ENCODE results near the gene DNAL1.

DNAL1 gene

GRCh38 chr14:73678698-73679097 is 33.9 kb downstream of the DNAL1 start:
- DNase-seq (ENCODE audit: extremely low read depth, low read depth) = no peak
- TF ChIP-seq CTCF (IDR thresholded peaks at IDR 0.05; ENCODE audit: low read depth, low read length, missing control alignments) = no peak
- H3K4me3 ChIP-seq (replicated peaks; ENCODE audit: low read depth, low read length) = no peak overlapping the region

GRCh38 chr14:73680821-73681220 is 36.0 kb downstream of the DNAL1 start:
- no peak for DNase-seq (ENCODE audit: extremely low read depth, low read depth)
- TF ChIP-seq CTCF (IDR thresholded peaks at IDR 0.05; ENCODE audit: low read depth, low read length, missing control alignments) = no peak
- H3K4me3 ChIP-seq (replicated peaks; ENCODE audit: low read depth, low read length) = no peak overlapping the region

GRCh38 chr14:73684627-73685026 is 39.8 kb downstream of the DNAL1 start:
- no peak for TF ChIP-seq CTCF (IDR thresholded peaks at IDR 0.05; ENCODE audit: low read depth, low read length, missing control alignments)
- no peak for DNase-seq (ENCODE audit: extremely low read depth, low read depth)
- no peak overlapping the region for H3K4me3 ChIP-seq (replicated peaks; ENCODE audit: low read depth, low read length)

GRCh38 chr14:73685328-73685727 is 40.5 kb downstream of the DNAL1 start:
- H3K4me3 ChIP-seq (replicated peaks; ENCODE audit: low read depth, low read length) = no peak overlapping the region
- DNase-seq (ENCODE audit: extremely low read depth, low read depth) = no peak
- TF ChIP-seq CTCF (IDR thresholded peaks at IDR 0.05; ENCODE audit: low read depth, low read length, missing control alignments) = no peak

- no peak for TF ChIP-seq CTCF (IDR thresholded peaks at IDR 0.05; ENCODE audit: low read depth, low read length, missing control alignments)
- no peak for DNase-seq (ENCODE audit: extremely low read depth, low read depth)
- no peak overlapping the region for H3K4me3 ChIP-seq (replicated peaks; ENCODE audit: low read depth, low read length)
Measured at GRCh38 chr14:73686901-73687300, 42.1 kb downstream of the DNAL1 start.

GRCh38 chr14:73694083-73694482 is 49.3 kb downstream of the DNAL1 start:
- H3K4me3 ChIP-seq (replicated peaks; ENCODE audit: low read depth, low read length) = no peak overlapping the region
- DNase-seq (ENCODE audit: extremely low read depth, low read depth) = no peak
- no peak for TF ChIP-seq CTCF (IDR thresholded peaks at IDR 0.05; ENCODE audit: low read depth, low read length, missing control alignments)

- H3K4me3 ChIP-seq (replicated peaks; ENCODE audit: low read depth, low read length) = no peak overlapping the region
- TF ChIP-seq CTCF (IDR thresholded peaks at IDR 0.05; ENCODE audit: low read depth, low read length, missing control alignments) = no peak
- no peak for DNase-seq (ENCODE audit: extremely low read depth, low read depth)
Measured at GRCh38 chr14:73695082-73695481, 50.3 kb downstream of the DNAL1 start.
